ENCODE measurements around the gene POP4. TPM values are rescaled to one million over a fixed set of nuclear protein-coding genes. Genes with fewer than 3 reads are reported as not detected.

Gene POP4
- total RNA-seq, 6 experiments from 2014 or later: 73.9 to 104 (median 88.8) TPM

DNA sequence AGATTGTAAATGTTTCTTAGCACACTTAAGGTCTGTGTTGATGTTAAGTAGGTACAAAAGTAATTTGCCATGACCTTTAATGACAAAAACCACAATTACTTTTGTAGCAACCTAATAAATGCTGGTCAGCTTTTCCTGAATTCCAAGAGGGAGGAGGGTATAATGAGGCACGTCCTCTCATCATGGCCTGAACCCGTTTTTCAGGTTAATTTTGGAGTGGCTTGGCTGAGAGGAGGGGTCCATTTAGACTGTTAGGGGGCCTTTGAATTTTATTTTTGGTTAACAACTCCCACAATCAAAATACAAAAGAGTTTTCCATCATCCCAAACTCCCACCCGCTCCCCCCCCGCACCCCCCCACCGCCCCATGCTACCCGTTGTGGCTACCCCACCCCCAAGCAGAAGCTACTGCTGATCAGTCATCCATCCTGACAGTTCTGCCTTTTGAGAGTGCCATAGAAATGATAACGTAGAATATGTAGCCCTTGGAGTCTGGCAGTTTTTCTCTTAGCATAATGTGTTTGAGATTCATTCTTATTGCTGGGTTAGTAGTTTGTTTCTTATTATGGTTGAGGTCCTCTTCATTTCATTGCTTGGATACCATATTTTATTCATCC, 44.8 kb downstream of the POP4 start:
- Mint-ChIP-seq H3K4me3 (no peak overlapping the region), H3K27me3 (ENCODE audit: insufficient read depth) (peaks cover 20% of the 10 kb centered on the region), H3K36me3 (ENCODE audit: low read depth) (no peaks in the 10 kb centered on the region), H3K9me3 (no peaks in the 10 kb centered on the region), H3K27ac (no peak overlapping the region), H3K4me1 (ENCODE audit: low read depth) (peaks cover 6% of the 10 kb centered on the region)
- TF ChIP-seq, protein P1, sequence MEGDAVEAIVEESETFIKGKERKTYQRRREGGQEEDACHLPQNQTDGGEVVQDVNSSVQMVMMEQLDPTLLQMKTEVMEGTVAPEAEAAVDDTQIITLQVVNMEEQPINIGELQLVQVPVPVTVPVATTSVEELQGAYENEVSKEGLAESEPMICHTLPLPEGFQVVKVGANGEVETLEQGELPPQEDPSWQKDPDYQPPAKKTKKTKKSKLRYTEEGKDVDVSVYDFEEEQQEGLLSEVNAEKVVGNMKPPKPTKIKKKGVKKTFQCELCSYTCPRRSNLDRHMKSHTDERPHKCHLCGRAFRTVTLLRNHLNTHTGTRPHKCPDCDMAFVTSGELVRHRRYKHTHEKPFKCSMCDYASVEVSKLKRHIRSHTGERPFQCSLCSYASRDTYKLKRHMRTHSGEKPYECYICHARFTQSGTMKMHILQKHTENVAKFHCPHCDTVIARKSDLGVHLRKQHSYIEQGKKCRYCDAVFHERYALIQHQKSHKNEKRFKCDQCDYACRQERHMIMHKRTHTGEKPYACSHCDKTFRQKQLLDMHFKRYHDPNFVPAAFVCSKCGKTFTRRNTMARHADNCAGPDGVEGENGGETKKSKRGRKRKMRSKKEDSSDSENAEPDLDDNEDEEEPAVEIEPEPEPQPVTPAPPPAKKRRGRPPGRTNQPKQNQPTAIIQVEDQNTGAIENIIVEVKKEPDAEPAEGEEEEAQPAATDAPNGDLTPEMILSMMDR (IDR thresholded peaks at IDR 0.05): no peak
- no peak for DNase-seq

DNA sequence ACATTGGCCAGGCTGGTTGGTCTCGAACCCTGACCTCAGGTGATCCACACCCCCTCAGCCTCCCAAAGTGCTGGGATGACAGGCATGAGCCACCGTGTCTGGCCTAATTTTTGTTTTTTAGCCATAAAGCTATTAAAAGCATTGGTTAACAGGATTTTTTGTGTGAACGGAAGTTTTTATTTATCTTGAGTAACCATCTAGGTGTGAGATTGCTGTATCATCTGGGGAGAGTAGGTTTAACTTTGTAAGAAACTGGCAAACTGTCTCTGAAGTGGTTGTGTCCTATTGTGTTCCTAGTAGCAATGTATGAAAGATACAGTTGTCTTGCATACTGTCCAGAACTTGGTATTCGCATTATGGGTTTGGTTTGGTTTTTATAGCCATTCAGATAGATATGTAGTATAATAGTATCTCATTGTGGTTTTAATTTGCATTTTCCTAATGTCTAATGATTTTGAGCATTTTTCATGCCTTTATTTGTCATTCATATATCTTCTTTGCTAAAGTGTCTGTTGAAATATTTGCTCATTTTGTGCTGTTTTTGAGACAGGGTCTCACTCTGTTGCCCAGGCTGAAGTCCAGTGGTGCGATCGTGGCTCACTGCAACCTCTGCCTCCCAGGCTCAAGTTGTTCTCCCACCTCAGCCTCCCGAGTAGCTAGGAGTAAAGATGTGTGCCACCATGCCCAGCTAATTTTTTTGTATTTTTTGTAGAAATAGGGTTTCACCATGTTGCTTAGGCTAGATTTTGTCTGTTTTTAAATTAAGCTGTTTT, 45.7 kb downstream of the POP4 start:
- no peaks in the 10 kb centered on the region for H3K4me1 Mint-ChIP-seq (ENCODE audit: low read depth)
- TF ChIP-seq, protein P1 (IDR thresholded peaks at IDR 0.05): no peak
- no peak overlapping the region for H3K27ac Mint-ChIP-seq
- H3K36me3 Mint-ChIP-seq (ENCODE audit: low read depth): no peaks in the 10 kb centered on the region
- no peak overlapping the region for H3K4me3 Mint-ChIP-seq
- no peaks in the 10 kb centered on the region for H3K9me3 Mint-ChIP-seq
- no peak for DNase-seq
- peaks cover 20% of the 10 kb centered on the region for H3K27me3 Mint-ChIP-seq (ENCODE audit: insufficient read depth)

DNA sequence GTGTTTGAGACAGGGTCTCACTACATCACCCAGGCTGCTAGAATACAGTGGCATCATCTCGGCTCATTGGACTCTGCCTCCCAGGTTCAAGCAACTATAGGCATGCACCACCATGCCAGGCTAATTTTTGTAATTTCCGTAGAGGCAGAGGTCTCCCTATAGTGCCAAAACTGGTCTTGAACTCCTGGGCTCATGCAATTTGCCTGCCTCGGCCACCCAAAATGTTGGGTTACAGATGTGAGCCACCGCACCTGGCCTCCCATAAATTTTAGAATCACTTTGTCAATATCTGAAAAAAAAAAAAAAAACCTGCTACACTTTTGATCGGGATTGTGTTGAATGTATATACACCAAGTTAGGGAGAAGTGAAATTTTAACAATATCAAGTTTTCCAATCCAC, 47.3 kb downstream of the POP4 start:
- DNase-seq: no peak
- Mint-ChIP-seq H3K27ac (no peak overlapping the region), H3K36me3 (ENCODE audit: low read depth) (no peaks in the 10 kb centered on the region), H3K27me3 (ENCODE audit: insufficient read depth) (peaks cover 20% of the 10 kb centered on the region), H3K4me3 (no peak overlapping the region), H3K9me3 (no peaks in the 10 kb centered on the region), H3K4me1 (ENCODE audit: low read depth) (peaks cover 3% of the 10 kb centered on the region)
- TF ChIP-seq, protein P1 (IDR thresholded peaks at IDR 0.05): no peak

DNA sequence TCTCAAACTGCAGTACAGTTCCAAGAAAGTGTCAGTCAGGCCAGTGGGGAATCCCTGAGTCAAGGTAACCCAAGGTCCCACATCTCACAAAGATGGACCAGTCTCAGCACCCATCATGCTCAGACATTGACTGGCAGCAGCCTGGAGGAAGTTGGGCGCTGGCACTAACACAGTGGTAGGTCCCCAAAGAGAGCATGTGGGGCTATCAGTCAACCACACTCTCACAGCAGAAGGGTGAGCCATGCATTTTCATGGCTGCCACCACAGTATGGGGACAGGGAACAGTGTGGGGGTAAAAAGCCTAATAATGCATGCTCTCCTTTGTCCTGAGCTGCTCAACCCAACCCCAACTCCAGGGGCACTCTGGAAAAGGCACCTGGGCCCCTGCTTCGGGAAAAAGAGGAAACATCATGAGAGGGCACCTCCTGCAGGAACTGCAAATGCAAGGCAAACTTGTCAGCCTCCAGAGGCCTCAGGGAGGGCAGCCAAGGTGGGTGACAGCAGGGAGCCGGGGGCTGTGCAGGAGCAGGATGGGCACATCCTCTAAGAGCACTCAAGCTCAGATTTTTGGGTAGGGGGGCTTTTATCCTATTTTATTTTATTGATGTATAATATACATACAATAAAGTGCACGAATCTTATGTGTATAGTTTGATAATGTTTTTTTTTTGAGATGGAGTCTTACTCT, 49.7 kb downstream of the POP4 start:
- H3K9me3 Mint-ChIP-seq: no peaks in the 10 kb centered on the region
- H3K27me3 Mint-ChIP-seq (ENCODE audit: insufficient read depth): peaks cover 18% of the 10 kb centered on the region
- TF ChIP-seq, protein P1 (IDR thresholded peaks at IDR 0.05): no peak
- no peaks in the 10 kb centered on the region for H3K36me3 Mint-ChIP-seq (ENCODE audit: low read depth)
- H3K27ac Mint-ChIP-seq: no peak overlapping the region
- peaks cover 7% of the 10 kb centered on the region for H3K4me1 Mint-ChIP-seq (ENCODE audit: low read depth)
- no peak overlapping the region for H3K4me3 Mint-ChIP-seq
- no peak for DNase-seq

DNA sequence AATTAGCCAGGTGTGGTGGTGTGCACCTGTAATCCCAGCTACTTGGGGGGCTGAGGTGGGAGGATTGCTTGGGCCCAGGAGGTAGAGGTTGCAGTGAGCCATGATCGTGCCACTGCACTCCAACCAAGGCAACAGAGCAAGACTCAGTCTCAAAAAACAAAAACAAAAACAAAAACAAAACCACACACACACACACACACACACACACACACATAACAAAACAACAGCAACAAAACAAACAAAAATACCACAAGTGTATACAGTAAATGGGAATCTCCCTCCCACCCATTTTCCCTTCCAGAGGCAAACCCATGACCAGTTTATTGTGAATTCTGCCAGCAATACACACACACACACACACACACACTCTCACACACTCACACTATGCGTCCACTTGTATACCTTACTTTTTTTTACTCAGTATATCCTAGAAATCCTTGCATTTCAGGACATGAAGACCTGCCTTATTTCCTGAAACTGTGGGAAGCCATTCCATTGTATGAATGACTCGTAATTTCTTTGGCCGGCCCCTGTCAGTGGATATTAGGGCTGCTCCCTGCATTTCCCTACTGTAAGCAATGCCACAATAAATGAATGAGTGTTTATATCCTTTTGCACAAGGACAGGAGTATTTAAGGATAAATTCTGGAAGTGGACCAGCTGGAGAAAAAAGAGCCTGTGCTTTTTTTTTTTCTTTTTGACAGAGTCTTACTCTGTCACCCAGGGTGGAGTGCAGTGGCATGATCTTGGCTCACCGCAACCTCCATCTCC, 52.3 kb downstream of the POP4 start:
- DNase-seq: peak; percentile 25
- peaks cover 23% of the 10 kb centered on the region for H3K4me1 Mint-ChIP-seq (ENCODE audit: low read depth)
- H3K27me3 Mint-ChIP-seq (ENCODE audit: insufficient read depth): peaks cover 11% of the 10 kb centered on the region
- H3K27ac Mint-ChIP-seq: no peak overlapping the region
- no peak overlapping the region for H3K4me3 Mint-ChIP-seq
- H3K36me3 Mint-ChIP-seq (ENCODE audit: low read depth): no peaks in the 10 kb centered on the region
- TF ChIP-seq, protein P1 (IDR thresholded peaks at IDR 0.05): no peak
- H3K9me3 Mint-ChIP-seq: no peaks in the 10 kb centered on the region
